Mucosa of rectum (tissue), 2 donors: ENCODE measurements around the gene XPR1.
"Not testable (repeated sequence)": the region's sequence is repeated elsewhere in the genome, so short reads cannot be mapped to it uniquely, and the experiment has no call there.

Experiments
- H3K27ac ChIP-seq, 2 donors: one replicate each; pipeline ENCODE4 v1.7.0; 2013; ENCODE audit warnings: inconsistent platforms in 2 of 2, low read depth in 2 of 2, low read length in 2 of 2
- H3K27me3 ChIP-seq, 2 donors: one replicate each; pipeline ENCODE4 v1.7.0; 2013; ENCODE audit warnings: low read length in 2 of 2; ENCODE audit not compliant: control insufficient read depth in 2 of 2, insufficient read depth in 2 of 2
- H3K36me3 ChIP-seq, 2 donors: one replicate each; pipeline ENCODE4 v1.7.0; 2013; ENCODE audit warnings: low read length in 2 of 2; ENCODE audit not compliant: control insufficient read depth in 2 of 2, insufficient read depth in 2 of 2
- H3K4me1 ChIP-seq, 2 donors: one replicate each; pipeline ENCODE4 v1.7.0; 2013; ENCODE audit warnings: low read length in 2 of 2, mild to moderate bottlenecking in 1 of 2; ENCODE audit not compliant: control insufficient read depth in 2 of 2, insufficient read depth in 2 of 2
- H3K4me3 ChIP-seq, 2 donors: one replicate each; pipeline ENCODE4 v1.7.0; 2013; ENCODE audit warnings: low read length in 2 of 2
- H3K9ac ChIP-seq, 2 donors: one replicate each; pipeline ENCODE4 v1.7.0; 2013; ENCODE audit warnings: low read length in 2 of 2, low read depth in 1 of 2, mild to moderate bottlenecking in 1 of 2
- H3K9me3 ChIP-seq, 2 donors: one replicate each; pipeline ENCODE4 v1.7.0; 2013; ENCODE audit warnings: low read length in 2 of 2; ENCODE audit not compliant: control insufficient read depth in 2 of 2
- donor health status: healthy.
- donor health status: Normal muscosa, but diverticular disease.

XPR1 gene

DNA sequence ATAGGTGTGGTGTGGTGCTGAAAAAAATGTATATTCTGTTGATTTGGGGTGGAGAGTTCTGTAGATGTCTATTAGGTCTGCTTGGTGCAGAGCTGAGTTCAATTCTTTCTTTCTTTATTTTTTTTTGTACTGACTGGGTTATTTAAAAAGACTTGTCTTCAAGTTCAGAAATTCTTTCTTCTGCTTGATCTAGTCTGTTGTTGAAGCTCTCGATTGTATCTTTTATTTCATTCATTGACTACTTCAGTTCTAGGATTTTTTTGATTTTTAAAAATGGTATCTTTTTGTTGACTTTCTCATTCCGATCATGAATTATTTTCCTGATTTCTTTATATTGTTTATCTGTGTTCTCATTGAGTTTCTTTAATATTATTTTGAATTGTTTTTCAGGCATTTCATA, 70.6 kb downstream of the XPR1 start:
- H3K36me3 ChIP-seq, H3K4me1 ChIP-seq, H3K4me3 ChIP-seq, H3K27ac ChIP-seq, H3K9ac ChIP-seq, H3K27me3 ChIP-seq, H3K9me3 ChIP-seq: not testable (repeated sequence)

DNA sequence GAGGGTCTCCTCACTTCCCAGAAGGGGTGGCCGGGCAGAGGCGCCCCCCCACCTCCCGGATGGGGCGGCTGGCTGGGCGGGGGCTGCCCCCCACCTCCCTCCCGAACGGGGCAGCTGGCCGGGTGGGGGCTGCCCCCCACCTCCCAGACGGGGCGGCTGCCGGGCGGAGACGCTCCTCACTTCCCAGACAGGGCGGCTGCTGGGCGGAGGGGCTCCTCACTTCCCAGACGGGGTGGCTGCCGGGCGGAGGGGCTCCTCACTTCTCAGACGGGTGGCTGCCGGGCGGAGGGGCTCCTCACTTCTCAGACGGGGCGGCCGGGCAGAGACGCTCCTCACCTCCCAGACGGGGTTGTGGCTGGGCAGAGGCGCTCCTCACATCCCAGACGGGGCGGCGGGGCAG, 78.9 kb downstream of the XPR1 start:
- H3K9me3 ChIP-seq, H3K27me3 ChIP-seq, H3K36me3 ChIP-seq, H3K27ac ChIP-seq, H3K4me3 ChIP-seq, H3K9ac ChIP-seq, H3K4me1 ChIP-seq: not testable (repeated sequence)

DNA sequence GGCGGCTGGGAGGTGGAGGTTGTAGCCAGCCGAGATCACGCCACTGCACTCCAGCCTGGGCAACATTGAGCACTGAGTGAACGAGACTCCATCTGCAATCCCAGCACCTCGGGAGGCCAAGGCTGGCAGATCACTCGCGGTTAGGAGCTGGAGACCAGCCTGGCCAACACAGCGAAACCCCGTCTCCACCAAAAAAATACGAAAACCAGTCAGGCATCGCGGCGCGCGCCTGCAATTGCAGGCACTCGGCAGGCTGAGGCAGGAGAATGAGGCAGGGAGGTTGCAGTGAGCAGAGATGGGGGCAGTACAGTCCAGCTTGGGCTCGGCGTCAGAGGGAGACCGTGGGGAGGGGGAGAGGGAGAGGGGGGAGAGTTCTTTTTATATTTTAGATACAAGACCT, 79.4 kb downstream of the XPR1 start:
- H3K4me1 ChIP-seq, H3K27me3 ChIP-seq, H3K9me3 ChIP-seq, H3K27ac ChIP-seq, H3K9ac ChIP-seq, H3K36me3 ChIP-seq, H3K4me3 ChIP-seq: not testable (repeated sequence)

DNA sequence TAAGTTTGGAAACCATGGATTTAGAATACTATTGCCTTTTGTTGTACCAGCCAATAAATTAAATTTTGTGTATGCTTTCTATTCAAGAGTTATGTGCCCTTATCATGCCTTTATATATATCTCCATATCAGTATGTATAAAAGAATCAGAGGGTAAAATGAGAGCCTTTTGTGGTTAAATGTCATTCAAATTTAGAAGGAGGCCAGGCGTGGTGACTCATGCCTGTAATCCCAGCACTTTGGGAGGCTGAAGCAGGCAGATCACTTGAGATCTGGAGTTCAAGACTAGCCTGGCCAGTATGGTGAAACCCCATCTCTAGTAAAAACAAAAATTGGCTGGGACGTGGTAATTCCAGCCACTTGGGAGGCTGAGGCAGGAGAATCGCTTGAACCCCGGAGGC, 88.9 kb downstream of the XPR1 start:
- Histone ChIP-seq H3K27ac (no peak overlapping the region), H3K9me3 (no peaks in the 10 kb centered on the region)

DNA sequence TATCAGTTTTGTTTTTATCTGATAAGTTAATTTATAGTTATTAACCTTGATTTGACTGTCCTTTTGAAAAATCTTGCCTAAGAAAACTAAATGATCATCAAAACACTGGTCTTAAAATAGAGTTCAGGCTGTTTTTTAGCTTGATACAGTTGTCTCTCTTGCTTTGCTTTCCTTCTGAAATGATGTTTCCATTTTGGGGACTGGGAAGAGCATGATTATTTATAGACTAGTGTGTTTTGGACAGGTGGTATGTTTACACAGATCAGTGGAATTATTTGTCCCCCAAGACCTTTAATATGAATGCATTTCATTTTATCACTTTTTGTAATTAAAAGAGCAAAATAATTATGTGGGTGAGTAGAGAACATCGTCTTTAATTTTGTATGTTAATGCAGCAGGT, 90.8 kb downstream of the XPR1 start:
- Histone ChIP-seq H3K9ac (no peak overlapping the region), H3K4me1 (no peaks in the 10 kb centered on the region), H3K36me3 (no peaks in the 10 kb centered on the region), H3K27me3 (no peaks in the 10 kb centered on the region), H3K27ac (no peak overlapping the region), H3K9me3 (no peaks in the 10 kb centered on the region), H3K4me3 (no peak overlapping the region)

More for the DNA sequence above, 88.9 kb downstream of the XPR1 start:
- Histone ChIP-seq H3K36me3 (no peaks in the 10 kb centered on the region), H3K27me3 (no peaks in the 10 kb centered on the region), H3K9ac (no peak overlapping the region), H3K4me3 (no peak overlapping the region), H3K4me1 (no peaks in the 10 kb centered on the region)

DNA sequence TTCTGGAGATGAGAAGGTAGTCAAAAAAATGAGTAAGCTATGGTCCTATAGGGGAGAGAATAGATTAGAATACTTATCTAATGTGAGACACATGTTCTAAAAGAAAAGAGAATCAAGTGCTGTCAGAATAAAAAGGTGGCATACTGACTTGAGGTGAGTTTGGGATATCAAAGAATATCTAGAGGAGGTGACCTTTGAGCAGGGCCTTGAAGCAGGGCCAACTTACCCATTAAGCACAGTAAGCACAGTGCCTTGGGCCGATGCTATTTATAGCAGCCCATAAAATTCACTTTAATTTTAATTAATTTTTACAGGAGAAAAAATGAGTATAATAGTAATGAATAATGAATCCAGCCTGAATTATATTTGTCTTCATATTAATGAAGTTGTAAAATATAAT, 92.2 kb downstream of the XPR1 start:
- Histone ChIP-seq H3K27me3 (no peaks in the 10 kb centered on the region), H3K27ac (no peak overlapping the region), H3K9ac (no peak overlapping the region), H3K4me1 (no peaks in the 10 kb centered on the region), H3K36me3 (no peaks in the 10 kb centered on the region), H3K4me3 (no peak overlapping the region), H3K9me3 (no peaks in the 10 kb centered on the region)

DNA sequence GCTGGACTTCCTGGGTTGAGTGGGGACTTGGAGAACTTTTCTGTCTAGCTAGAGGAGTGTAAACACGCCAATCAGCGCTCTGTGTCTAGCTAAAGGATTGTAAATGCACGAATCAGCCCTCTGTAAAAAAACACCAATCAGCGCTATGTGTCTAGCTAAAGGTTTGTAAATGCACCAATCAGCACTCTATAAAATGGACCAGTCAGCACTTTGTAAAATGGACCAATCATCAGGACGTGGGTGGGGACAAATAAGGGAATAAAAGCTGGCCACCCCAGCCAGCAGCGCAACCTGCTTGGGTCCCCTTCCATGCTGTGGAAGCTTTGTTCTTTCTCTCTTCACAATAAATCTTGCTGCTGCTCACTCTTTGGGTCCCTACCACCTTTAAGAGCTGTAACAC, 94.2 kb downstream of the XPR1 start:
- H3K27ac ChIP-seq, H3K4me1 ChIP-seq, H3K9me3 ChIP-seq, H3K9ac ChIP-seq, H3K4me3 ChIP-seq, H3K36me3 ChIP-seq, H3K27me3 ChIP-seq: not testable (repeated sequence)

DNA sequence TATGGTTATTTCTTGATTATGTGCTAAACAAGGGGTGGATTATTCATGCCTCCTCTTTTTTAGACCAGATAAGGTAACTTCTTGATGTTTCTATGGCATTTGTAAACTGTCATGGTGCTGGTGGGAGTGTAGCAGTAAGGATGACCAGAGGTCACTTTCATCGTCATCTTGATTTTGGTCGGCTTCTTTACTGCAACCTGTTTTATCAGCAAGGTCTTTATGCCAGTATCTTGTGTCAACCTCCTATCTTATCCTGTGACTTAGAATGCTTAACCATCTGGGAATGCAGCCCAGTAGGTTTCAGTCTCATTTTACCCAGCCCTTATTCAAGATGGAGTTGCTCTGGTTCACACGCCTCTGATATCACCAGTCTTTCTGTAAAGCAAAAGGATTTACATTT, 95.9 kb downstream of the XPR1 start:
- not testable (repeated sequence) for H3K9me3 ChIP-seq, H3K27me3 ChIP-seq, H3K4me1 ChIP-seq, H3K27ac ChIP-seq, H3K36me3 ChIP-seq, H3K4me3 ChIP-seq, H3K9ac ChIP-seq

DNA sequence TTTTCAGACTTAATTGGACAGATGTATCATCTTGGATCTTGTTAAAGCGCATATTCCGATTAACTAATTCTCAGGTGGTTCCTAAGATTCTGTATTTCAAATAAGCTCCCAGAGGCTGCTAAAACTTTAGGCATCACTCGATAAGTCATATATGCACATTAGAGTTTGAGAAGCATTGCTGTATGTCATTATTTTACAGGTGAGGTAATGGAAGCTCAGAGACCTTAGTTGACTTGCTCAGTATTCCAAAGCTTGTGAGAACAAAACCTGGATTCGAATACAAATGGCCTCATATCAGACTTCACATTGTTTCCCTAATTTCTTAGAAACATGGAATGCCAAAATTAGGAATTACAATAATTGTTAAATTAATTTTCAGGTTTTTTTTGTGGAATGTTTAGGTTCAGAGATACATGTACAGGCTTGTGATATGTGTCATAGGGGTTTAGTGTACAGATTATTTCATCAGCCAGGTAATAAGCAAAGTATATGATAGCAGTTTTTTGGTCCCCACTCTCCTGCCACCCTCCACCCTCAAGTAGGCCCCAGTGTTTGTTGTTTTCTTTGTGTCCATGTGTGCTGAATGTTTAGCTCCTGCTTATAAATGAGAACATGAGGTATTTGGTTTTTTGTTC, 96.8 kb downstream of the XPR1 start:
- Histone ChIP-seq H3K4me3 (no peak overlapping the region), H3K4me1 (no peaks in the 10 kb centered on the region), H3K36me3 (peaks cover 0 to 2% of the 10 kb centered on the region in 2 donors), H3K27ac (no peak overlapping the region), H3K27me3 (no peaks in the 10 kb centered on the region), H3K9ac (no peak overlapping the region), H3K9me3 (peaks cover 2 to 6% of the 10 kb centered on the region in 2 donors)

DNA sequence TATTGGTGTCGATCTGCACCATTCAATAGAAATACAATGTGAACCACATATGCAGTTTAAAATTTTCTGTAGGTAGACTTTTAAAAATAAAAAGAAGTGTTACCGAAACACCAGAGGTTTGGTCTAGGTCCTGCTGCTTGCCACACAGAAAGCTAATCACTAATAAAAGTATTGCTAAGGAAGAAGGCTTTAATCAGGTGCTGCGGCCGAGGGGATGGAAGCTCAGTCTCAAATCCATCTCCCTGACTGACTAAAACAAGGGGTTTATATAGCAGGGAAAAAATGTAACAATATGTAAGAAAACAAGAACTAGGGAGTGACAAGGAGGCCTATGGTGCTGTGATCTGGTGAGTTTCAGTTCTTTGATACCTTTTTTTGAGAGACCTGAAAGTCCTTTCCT, 99.3 kb downstream of the XPR1 start:
- no peaks in the 10 kb centered on the region for H3K27me3 ChIP-seq
- H3K9ac ChIP-seq = no peak overlapping the region
- no peaks in the 10 kb centered on the region for H3K4me1 ChIP-seq
- peaks cover 0 to 2% of the 10 kb centered on the region in 2 donors for H3K36me3 ChIP-seq
- peaks cover 10 to 19% of the 10 kb centered on the region in 2 donors for H3K9me3 ChIP-seq
- no peak overlapping the region for H3K4me3 ChIP-seq
- no peak overlapping the region for H3K27ac ChIP-seq

DNA sequence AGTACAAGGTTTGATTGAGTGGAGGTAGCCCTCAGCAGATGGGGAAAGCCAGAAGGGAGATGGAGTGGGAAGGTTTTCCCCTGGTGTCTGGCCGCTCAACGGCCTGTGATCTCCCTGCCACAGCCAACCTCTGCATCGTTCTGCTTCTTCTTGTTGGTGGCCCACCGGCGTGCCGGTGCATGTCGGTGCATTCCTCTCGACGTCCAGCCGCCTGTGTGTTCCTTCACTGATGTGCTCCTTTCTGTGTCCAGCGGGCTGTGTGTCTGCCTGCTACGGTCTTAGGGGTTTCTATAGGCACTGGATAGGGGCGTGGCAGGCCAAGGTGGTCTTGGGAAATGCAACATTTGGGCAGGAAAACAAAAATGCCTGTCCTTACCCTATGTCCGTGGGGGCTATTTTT, 101.0 kb downstream of the XPR1 start:
- Histone ChIP-seq H3K4me1 (no peaks in the 10 kb centered on the region), H3K9ac (no peak overlapping the region), H3K4me3 (no peak overlapping the region), H3K9me3 (peaks cover 10 to 20% of the 10 kb centered on the region in 2 donors), H3K27ac (no peak overlapping the region), H3K36me3 (peaks cover 0 to 2% of the 10 kb centered on the region in 2 donors), H3K27me3 (no peaks in the 10 kb centered on the region)
